GM12872 (cell line): ENCODE measurements around the gene PLEKHJ1.

Experiments used
- TF ChIP-seq, protein P1 (sequence below): IDR thresholded peaks from 3 replicates; pipeline ENCODE4 v1.5.1; 2011; ENCODE audit warnings: low read depth, mild to moderate bottlenecking, low read length, moderate library complexity; ENCODE audit not compliant: insufficient read depth

Gene PLEKHJ1

DNA sequence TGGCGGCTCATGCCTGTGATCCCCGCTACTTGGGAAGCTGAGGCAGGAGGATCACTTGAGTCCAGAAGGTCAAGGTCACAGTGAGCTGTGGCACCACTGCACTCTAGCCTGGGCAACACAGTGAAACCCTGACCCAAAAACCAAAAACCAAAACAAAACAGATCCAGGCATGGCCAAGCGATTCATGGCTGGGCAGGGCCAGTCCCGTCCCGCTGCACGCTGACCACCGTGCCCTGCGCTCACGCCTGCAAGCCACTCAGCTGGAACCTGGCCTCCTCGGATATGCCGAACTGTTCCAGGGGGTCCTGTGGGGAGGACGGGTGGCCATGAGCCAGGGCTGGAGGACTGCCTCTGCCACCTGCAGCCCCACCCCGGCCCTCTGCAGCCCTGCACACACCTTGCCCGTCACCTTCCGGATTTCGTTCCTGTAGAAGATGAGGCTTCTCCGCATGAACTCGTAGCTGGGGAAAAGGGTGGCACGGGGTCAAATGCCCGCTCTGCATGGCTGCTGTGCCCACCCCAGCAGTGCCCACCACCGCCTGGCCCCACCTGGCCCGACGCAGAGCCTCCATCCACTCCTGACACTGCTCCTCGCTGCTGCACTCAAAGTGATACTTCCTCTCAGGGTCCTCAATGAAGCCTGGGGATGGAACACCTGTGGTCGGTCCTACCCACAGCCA lies 2.4 kb downstream of the PLEKHJ1 start:
- TF ChIP-seq, protein P1, sequence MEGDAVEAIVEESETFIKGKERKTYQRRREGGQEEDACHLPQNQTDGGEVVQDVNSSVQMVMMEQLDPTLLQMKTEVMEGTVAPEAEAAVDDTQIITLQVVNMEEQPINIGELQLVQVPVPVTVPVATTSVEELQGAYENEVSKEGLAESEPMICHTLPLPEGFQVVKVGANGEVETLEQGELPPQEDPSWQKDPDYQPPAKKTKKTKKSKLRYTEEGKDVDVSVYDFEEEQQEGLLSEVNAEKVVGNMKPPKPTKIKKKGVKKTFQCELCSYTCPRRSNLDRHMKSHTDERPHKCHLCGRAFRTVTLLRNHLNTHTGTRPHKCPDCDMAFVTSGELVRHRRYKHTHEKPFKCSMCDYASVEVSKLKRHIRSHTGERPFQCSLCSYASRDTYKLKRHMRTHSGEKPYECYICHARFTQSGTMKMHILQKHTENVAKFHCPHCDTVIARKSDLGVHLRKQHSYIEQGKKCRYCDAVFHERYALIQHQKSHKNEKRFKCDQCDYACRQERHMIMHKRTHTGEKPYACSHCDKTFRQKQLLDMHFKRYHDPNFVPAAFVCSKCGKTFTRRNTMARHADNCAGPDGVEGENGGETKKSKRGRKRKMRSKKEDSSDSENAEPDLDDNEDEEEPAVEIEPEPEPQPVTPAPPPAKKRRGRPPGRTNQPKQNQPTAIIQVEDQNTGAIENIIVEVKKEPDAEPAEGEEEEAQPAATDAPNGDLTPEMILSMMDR: no peak

DNA sequence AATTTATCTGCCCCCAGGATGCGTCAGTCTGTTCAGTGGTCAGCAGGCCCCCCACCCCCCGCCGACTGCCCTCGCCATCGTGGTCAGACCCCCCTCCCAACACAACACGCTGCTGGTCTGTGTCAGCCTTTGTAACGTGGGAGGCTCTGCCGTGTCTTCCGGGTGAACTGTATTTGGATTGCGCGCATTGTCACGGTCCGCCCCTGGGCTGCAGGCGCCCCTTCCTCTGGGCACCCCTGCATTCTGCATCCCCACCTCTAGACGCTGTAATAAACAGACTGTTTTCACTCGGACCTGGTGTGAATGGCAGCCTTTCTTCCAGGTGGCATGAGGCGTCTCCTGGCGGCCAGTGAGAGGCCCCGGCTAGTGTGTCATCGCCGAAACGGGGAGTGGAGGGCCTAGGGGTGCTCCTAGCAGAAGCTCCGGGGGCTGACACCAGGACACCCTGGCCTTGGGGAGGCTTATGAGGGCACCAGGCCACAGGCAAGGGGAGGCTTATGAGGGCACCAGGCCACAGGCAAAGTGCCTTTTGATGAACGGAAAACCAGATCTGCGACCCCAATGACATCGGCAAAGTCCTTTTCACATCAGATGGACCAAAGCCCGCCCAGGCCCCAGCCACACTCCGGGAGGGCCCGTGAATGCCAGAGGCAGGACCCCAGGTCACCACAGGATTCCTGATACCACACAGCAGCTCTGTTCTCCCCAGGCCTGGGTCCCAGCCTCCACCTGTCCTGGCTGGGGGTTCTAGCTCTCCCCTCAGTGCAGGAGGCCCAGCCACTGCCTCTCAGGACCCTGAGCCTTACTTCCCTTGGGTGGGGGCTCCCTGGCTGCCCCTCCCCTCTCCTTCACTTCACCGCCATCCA lies 3.6 kb downstream of the PLEKHJ1 start:
- TF ChIP-seq, protein P1: no peak

DNA sequence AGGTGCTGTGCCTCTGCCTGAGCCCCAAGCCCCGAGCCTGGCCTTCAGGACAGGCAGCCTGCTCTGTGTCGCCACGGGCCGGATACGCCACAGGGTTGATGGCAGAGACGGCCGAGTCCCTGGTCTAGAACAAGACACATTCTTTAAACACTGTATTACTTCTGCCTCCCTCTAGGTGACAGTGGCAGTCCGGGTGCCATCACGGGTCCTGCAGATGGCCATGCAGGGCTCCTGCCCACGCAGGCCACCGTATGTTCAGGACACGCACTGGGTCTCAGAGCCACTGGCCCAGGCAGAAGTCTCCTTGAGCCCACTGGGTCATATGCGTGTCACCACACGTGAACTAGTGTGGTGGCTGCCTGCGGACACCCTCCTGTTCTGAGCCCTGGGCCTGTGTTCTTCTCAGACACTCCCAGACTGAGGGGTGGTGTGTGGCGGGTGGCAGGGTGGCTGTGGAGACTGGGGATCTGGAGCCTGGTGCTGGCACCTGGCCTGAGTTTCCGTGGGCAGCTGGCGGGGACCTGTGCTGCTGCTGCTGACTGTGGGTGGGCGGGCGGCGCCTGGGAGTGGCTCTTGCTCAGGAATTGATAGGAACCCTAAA lies 4.4 kb downstream of the PLEKHJ1 start:
- TF ChIP-seq, protein P1: no peak

DNA sequence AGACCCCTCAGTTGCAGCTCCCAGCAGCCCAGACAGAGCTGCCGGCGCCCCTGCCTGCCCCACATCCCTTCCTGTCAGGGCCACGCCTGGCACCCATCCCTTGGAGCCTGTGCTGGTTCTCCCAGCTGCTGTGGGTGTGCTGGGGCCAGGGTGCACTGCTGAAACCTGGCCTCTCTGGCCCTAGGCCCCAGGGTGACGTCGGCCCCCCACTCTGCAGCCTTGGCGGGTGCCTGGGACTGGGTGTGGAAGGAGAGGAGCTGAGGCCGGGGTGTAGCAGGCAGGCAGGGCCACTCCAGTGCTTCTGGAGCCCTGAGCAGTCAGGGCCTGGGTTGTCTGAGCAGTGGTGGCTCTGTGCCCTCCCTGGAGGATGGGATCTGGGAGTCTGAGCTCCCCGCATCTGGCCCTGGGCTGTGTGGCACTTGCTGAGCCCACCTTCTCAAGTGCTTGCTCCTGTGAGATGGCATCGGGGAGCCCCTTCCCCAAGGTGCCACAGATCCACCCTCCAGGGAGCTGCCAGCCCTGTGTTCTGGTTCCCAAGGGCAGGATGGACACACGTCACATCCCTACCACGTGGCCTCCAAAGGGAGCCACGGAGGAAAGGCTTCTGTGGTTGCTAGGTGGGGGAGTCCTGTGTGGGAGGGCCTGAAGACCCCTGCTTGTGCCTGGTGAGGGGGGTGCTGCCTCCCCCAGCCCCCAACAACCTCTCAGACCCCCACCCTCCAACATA lies 5.2 kb downstream of the PLEKHJ1 start:
- TF ChIP-seq, protein P1: no peak

DNA sequence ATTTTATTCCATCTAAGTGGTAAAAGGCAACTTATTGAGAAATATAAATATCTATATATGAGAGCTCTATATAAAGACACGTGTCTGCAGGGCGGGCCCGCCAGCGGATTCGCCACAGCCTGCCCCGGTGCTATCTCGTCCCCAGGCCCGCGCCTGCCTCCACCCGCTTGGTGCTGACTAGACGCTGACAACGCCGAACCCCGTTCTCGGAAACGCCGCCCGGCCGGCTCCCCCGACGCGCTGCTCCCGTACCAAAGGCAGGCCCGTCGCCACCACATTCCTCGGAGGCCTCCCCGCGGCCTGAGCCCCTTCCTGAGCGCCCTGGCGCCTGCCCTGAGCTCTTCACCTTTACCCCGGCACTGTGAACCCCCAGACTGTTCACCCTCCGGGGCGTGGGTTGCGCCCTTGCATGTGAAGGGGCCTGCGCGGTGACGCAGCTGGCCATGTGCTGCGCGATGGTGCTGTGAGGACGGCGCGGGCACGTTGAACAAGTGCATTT lies 6.0 kb downstream of the PLEKHJ1 start:
- TF ChIP-seq, protein P1: no peak

DNA sequence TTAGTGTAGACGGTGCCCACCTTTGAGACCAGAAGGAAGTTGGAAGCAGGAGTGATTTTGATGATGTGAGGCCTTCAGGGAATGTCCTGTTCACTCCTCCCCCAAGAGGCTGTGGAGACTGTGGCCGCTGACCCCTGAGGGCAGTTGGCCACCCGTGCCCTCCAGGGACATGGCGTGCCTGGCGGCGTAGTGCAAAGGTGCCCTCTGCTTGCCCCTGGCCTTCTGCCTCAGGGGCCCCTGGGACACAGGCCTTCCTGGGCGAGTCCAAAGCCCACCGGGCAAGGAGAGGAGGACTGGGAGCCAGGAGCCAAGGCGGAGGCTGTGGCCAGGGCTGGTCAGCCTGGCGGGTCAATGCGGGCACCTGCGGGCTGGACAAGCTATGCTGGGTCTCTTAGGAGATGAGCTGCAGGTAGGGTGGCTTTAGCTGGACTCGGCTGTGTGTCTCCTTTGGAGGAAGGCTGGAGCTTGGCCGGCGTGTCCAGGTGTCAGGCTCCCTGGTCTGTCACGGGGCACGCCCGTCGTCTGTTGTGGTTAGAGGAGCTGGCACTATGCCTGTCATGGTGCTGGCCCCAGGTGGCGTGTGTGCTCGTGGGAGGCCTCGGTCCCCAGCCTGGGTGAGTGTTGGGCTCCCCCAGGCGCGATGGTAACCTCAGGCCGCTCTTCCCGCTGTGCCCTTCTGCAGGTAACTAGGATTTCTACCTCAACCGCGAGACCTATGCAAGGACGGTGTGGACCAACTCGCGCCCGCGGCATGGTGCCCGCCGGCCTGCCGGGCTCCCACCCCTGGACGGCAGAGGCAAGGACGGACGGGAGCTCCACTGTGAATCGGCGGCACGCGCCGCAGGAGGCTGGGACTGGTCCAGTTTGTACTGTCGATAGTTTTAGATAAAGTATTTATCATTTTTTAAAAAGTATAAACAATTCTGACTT lies 6.8 kb downstream of the PLEKHJ1 start:
- TF ChIP-seq, protein P1: no peak
